ENCODE data around the gene ZC2HC1C. TPM values are rescaled to one million over a fixed set of nuclear protein-coding genes. Genes with fewer than 3 reads are reported as not detected.

The ZC2HC1C gene
- total and polyA plus RNA-seq, 2 experiments from 2014 or later = 0.90 to 2.8 TPM

- Mint-ChIP-seq H3K36me3 (ENCODE audit: low read depth) (no peaks in the 10 kb centered on the region), H3K27ac (peak overlapping the region; percentile 91), H3K4me3 (no peak overlapping the region; the same call in 2 of the 3 replicates), H3K9me3 (no peaks in the 10 kb centered on the region), H3K27me3 (ENCODE audit: insufficient read depth, low read depth, poor library complexity) (peaks cover 2% of the 10 kb centered on the region), H3K4me1 (peaks cover 7% of the 10 kb centered on the region; the same call in 2 of the 3 replicates)
- 0 out of 2 replicates have a peak overlapping the region, but pooled peaks have one; percentile 62 for H3K27ac ChIP-seq (ENCODE audit: low read depth)
- TF ChIP-seq ZNF331 (CRISPR knock-in tag; IDR thresholded peaks at IDR 0.05; ENCODE audit: low read depth) (no peak), JUNB (IDR thresholded peaks at IDR 0.05; ENCODE audit: unreplicated experiment) (no peak), EZH2phosphoT487 (IDR thresholded peaks at IDR 0.05; ENCODE audit: unreplicated experiment) (no peak), REST (IDR thresholded peaks at IDR 0.05; ENCODE audit: unreplicated experiment) (no peak)
- H3F3A ChIP-seq (replicated peaks; ENCODE audit: low read depth) = peaks cover 12% of the 10 kb centered on the region
- H4K20me1 ChIP-seq (replicated peaks; ENCODE audit: insufficient read depth) = no peaks in the 10 kb centered on the region; the same call in 1 of the 2 replicates
- H3K4me2 ChIP-seq = peak overlapping the region; percentile 89
- ATAC-seq (peak; percentile 62), DNase-seq (ENCODE audit: low spot score) (peak; percentile 82)
- peak overlapping the region; percentile 90 for H2AFZ ChIP-seq
- peak overlapping the region; percentile 61 for H3K4me3 ChIP-seq
- peaks cover 7% of the 10 kb centered on the region; the same call in 1 of the 2 replicates for H3K4me1 ChIP-seq (ENCODE audit: insufficient read depth)
- peaks cover 20% of the 10 kb centered on the region for H3K79me2 ChIP-seq (replicated peaks; ENCODE audit: insufficient read depth)
- no peaks in the 10 kb centered on the region for H3K9me2 ChIP-seq (ENCODE audit: insufficient read depth)
- no peaks in the 10 kb centered on the region for H3K27me3 ChIP-seq (ENCODE audit: insufficient read depth)
- no peaks in the 10 kb centered on the region for H3K36me3 ChIP-seq (ENCODE audit: insufficient read depth)
Measured at GRCh38 chr14:75069811-75070145, 337 bp downstream of the ZC2HC1C start.

GRCh38 chr14:75070383-75070782 lies 942 bp downstream of the ZC2HC1C start:
- H3K27ac Mint-ChIP-seq = no peak overlapping the region
- Histone ChIP-seq H4K20me1 (replicated peaks; ENCODE audit: insufficient read depth) (no peaks in the 10 kb centered on the region), H3K9me2 (ENCODE audit: insufficient read depth) (no peaks in the 10 kb centered on the region), H3F3A (replicated peaks; ENCODE audit: low read depth) (peaks cover 12% of the 10 kb centered on the region), H3K27me3 (ENCODE audit: insufficient read depth) (no peaks in the 10 kb centered on the region), H3K4me1 (ENCODE audit: insufficient read depth) (peaks cover 7% of the 10 kb centered on the region; the same call in 1 of the 2 replicates), H2AFZ (no peak overlapping the region), H3K79me2 (replicated peaks; ENCODE audit: insufficient read depth) (peaks cover 20% of the 10 kb centered on the region), H3K36me3 (ENCODE audit: insufficient read depth) (no peaks in the 10 kb centered on the region), H3K4me3 (peak overlapping the region; percentile 61), H3K27ac (ENCODE audit: low read depth) (0 out of 2 replicates have a peak overlapping the region, but pooled peaks have one; percentile 62), H3K4me2 (peak overlapping the region; percentile 89)
- ATAC-seq (no peak), DNase-seq (ENCODE audit: low spot score) (no peak)
- H3K9me3 Mint-ChIP-seq = no peaks in the 10 kb centered on the region
- H3K36me3 Mint-ChIP-seq (ENCODE audit: low read depth) = no peaks in the 10 kb centered on the region
- H3K4me3 Mint-ChIP-seq = no peak overlapping the region
- peaks cover 7% of the 10 kb centered on the region; the same call in 2 of the 3 replicates for H3K4me1 Mint-ChIP-seq
- H3K27me3 Mint-ChIP-seq (ENCODE audit: insufficient read depth, low read depth, poor library complexity) = peaks cover 2% of the 10 kb centered on the region
- TF ChIP-seq POLR2AphosphoS5 (IDR thresholded peaks at IDR 0.05; ENCODE audit: low read depth) (no peak), EZH2phosphoT487 (IDR thresholded peaks at IDR 0.05; ENCODE audit: unreplicated experiment) (no peak), ETS1 (IDR thresholded peaks at IDR 0.05) (no peak), REST (IDR thresholded peaks at IDR 0.05; ENCODE audit: unreplicated experiment) (no peak), JUNB (IDR thresholded peaks at IDR 0.05; ENCODE audit: unreplicated experiment) (no peak)
